HFF-Myc (cell line): ENCODE results near the gene ARHGAP29.

Experiments
- DNase-seq: peaks from one replicate; pipeline ENCODE4 v3.0.0-alpha.2; 2011; ENCODE audit warnings: low read depth; ENCODE audit errors: extremely low read depth
- H3K4me3 ChIP-seq: replicated peaks from 2 replicates; pipeline ENCODE4 v1.5.1; 2011; ENCODE audit warnings: low read depth, mild to moderate bottlenecking, control low read depth, low read length
- CTCF ChIP-seq: IDR thresholded peaks from 2 replicates; pipeline ENCODE4 v1.5.1; 2012; ENCODE audit warnings: mild to moderate bottlenecking, low read depth, low read length, control low read depth; ENCODE audit errors: missing control alignments

ARHGAP29 gene

DNA sequence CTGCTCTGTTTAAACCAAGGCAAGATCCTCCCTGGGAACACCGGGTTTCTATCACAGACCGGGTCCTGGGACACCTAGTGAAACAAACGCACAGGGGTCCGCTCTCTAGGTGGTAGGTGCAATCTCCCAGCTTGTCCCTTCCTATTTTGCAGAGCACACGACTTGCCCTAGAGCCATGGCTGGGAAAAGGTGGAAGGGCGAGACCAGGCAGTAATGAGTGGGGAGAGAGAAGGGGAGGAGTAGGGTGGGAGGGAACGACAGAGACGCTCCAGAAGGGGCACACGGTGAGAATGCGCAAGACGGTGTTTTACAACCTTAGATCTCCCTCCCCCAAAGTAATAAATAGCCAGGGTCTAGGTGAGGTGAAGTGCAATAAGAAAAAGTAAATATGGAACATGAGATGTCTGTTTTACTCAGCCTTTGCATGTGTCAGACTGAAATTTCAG lies 9.3 kb upstream of the ARHGAP29 start:
- no peak for DNase-seq
- H3K4me3 ChIP-seq: peak overlapping the region; percentile 57
- no peak for TF ChIP-seq CTCF

- no peak for TF ChIP-seq CTCF
- H3K4me3 ChIP-seq: peak overlapping the region; percentile 57
Measured at GRCh38 chr1:94245747-94246438, 8.5 kb upstream of the ARHGAP29 start.

DNA sequence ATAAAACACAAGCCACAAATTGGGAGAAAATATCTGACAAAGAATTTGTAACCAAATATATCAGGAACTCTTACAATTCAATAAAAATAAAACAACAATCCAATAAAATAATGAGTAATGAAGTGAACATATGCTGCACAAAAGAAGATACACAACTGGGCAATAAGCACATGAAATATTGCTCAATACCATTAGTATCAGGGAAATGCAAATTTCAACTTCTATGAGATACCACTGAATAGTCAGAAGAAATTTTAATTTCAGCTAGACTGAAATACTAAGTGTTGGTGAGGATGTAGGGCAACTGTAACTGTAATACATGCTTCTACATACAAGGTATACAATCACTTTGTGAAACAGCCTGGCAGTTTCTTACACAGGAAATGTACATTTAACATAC lies 7.4 kb upstream of the ARHGAP29 start:
- peak overlapping the region; percentile 57; the same call in 1 of the 2 replicates for H3K4me3 ChIP-seq
- no peak for DNase-seq
- no peak for TF ChIP-seq CTCF

More at GRCh38 chr1:94245747-94246438, 8.5 kb upstream of the ARHGAP29 start:
- DNase-seq: no peak

DNA sequence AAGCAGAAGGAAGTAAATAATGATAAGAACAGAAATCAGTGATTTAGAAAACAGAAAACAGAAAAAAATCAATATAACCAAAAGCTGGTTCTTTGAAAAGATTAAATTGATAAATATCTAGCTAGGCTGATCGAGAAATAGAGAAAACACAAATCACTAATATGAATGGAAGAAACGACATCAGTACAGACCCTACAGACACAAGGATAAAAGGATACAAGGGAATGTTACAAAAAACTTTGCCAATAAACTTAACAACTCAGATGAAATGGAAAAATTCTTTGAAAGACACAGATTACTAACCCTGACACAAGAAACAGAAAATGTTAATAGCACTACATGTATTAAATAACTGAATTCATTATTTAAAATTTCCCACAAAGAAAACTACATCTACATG lies 6.3 kb upstream of the ARHGAP29 start:
- no peak for DNase-seq
- TF ChIP-seq CTCF: no peak
- no peak overlapping the region for H3K4me3 ChIP-seq

DNA sequence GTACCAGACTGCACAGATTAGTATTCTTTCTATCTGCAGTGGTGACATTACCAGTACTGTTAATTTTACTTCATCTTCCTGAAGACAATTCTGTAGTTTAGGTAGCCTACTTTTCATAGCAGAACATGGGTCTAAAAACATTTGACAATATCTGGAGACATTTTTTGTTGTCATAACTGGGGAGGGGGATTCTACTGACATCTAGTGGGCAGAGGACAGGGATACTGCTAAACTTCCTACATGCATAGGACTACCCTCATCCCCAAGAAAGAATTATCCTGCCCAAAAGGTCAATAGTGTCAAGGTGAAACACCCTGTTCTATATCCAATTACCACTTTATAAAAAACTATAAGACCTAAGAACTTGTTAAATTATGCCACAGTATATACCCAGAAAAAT lies 3.4 kb upstream of the ARHGAP29 start:
- H3K4me3 ChIP-seq: no peak overlapping the region

DNA sequence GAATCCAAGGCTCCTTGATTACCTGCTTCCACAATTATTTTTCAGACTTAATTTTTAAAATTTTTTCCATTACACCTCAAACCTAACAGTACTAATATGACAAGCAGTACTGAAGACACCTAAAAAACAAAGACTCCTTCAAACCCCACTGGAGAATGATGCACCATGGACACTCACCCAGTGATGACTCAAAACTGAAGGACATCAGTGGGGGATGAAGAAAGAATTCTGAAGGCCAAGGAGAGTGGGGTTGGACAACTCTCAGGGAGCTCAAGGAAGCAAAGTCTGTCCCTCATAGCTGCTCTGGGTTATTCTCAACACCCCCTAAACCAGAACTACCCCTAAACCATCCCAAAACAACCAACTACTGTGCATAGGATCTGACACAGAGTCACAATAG lies 2.4 kb upstream of the ARHGAP29 start:
- H3K4me3 ChIP-seq: no peak overlapping the region
- no peak for TF ChIP-seq CTCF
- DNase-seq: no peak

More for the DNA sequence above, 3.4 kb upstream of the ARHGAP29 start:
- TF ChIP-seq CTCF: peak; percentile 48
- DNase-seq: no peak

- DNase-seq: no peak
- H3K4me3 ChIP-seq: no peak overlapping the region
Measured at GRCh38 chr1:94239051-94239450, 1.7 kb upstream of the ARHGAP29 start.

More at GRCh38 chr1:94239051-94239450, 1.7 kb upstream of the ARHGAP29 start:
- no peak for TF ChIP-seq CTCF
